ENCODE data around the gene P2RX7.

Gene P2RX7

GRCh38 chr12:121117226-121117777, 15.4 kb upstream of the P2RX7 start:
- Histone ChIP-seq H3K27ac (no peak overlapping the region), H3K79me2 (no peaks in the 10 kb centered on the region), H3K4me3 (ENCODE audit: low read depth, low read length) (no peak overlapping the region), H3K9me3 (ENCODE audit: control insufficient read depth, low read length) (no peaks in the 10 kb centered on the region), H3K4me2 (ENCODE audit: low read length) (no peak overlapping the region), H3K27me3 (ENCODE audit: control insufficient read depth, insufficient read depth, low read length) (no peaks in the 10 kb centered on the region), H3K4me1 (no peaks in the 10 kb centered on the region), H2AFZ (no peak overlapping the region), H3K9ac (no peak overlapping the region), H3K36me3 (ENCODE audit: control insufficient read depth, insufficient read depth, low read length) (no peaks in the 10 kb centered on the region)
- TF ChIP-seq, protein P1, sequence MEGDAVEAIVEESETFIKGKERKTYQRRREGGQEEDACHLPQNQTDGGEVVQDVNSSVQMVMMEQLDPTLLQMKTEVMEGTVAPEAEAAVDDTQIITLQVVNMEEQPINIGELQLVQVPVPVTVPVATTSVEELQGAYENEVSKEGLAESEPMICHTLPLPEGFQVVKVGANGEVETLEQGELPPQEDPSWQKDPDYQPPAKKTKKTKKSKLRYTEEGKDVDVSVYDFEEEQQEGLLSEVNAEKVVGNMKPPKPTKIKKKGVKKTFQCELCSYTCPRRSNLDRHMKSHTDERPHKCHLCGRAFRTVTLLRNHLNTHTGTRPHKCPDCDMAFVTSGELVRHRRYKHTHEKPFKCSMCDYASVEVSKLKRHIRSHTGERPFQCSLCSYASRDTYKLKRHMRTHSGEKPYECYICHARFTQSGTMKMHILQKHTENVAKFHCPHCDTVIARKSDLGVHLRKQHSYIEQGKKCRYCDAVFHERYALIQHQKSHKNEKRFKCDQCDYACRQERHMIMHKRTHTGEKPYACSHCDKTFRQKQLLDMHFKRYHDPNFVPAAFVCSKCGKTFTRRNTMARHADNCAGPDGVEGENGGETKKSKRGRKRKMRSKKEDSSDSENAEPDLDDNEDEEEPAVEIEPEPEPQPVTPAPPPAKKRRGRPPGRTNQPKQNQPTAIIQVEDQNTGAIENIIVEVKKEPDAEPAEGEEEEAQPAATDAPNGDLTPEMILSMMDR (IDR thresholded peaks at IDR 0.05), result no peak

DNA sequence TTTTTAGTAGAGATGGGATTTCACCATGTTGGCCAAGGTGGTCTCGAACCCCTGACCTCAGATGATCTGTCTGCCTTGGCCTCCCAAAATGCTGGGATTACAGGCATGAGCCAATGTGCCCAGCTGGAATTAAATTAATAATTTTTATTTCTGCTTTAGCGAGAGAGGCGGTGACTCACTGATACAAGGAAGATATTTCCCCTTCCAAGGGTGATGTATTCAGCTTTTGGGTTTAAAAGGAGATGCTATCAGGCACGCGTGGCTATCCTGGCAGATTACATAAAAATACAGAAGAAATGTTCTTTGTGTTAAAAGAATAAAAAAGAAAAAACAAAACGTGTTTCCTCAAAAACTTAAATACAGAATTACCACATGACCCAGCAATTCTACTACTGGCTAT, 12.4 kb upstream of the P2RX7 start:
- no peaks in the 10 kb centered on the region for H3K36me3 ChIP-seq (ENCODE audit: control insufficient read depth, insufficient read depth, low read length)
- no peak overlapping the region for H3K9ac ChIP-seq
- H3K4me3 ChIP-seq (ENCODE audit: low read depth, low read length), result no peak overlapping the region
- H3K9me3 ChIP-seq (ENCODE audit: control insufficient read depth, low read length), result no peaks in the 10 kb centered on the region
- no peak overlapping the region for H3K27ac ChIP-seq
- no peaks in the 10 kb centered on the region for H3K27me3 ChIP-seq (ENCODE audit: control insufficient read depth, insufficient read depth, low read length)
- no peak overlapping the region for H2AFZ ChIP-seq
- no peaks in the 10 kb centered on the region for H3K79me2 ChIP-seq
- no peak overlapping the region for H3K4me2 ChIP-seq (ENCODE audit: low read length)
- TF ChIP-seq, protein P1 (IDR thresholded peaks at IDR 0.05), result no peak
- no peaks in the 10 kb centered on the region for H3K4me1 ChIP-seq

- Histone ChIP-seq H3K4me1 (no peaks in the 10 kb centered on the region), H3K9me3 (ENCODE audit: control insufficient read depth, low read length) (no peaks in the 10 kb centered on the region), H2AFZ (no peak overlapping the region), H3K36me3 (ENCODE audit: control insufficient read depth, insufficient read depth, low read length) (no peaks in the 10 kb centered on the region), H3K27ac (no peak overlapping the region), H3K4me3 (ENCODE audit: low read depth, low read length) (no peak overlapping the region), H3K27me3 (ENCODE audit: control insufficient read depth, insufficient read depth, low read length) (no peaks in the 10 kb centered on the region), H3K4me2 (ENCODE audit: low read length) (no peak overlapping the region), H3K79me2 (no peaks in the 10 kb centered on the region), H3K9ac (no peak overlapping the region)
- TF ChIP-seq, protein P1 (IDR thresholded peaks at IDR 0.05), result no peak
These were observed 11.5 kb upstream of the P2RX7 start for GRCh38 chr12:121120989-121121755.

- Histone ChIP-seq H3K4me1 (no peaks in the 10 kb centered on the region), H3K4me3 (ENCODE audit: low read depth, low read length) (no peak overlapping the region), H3K9me3 (ENCODE audit: control insufficient read depth, low read length) (no peaks in the 10 kb centered on the region), H3K36me3 (ENCODE audit: control insufficient read depth, insufficient read depth, low read length) (no peaks in the 10 kb centered on the region), H3K4me2 (ENCODE audit: low read length) (no peak overlapping the region), H3K9ac (no peak overlapping the region), H3K27me3 (ENCODE audit: control insufficient read depth, insufficient read depth, low read length) (no peaks in the 10 kb centered on the region), H2AFZ (no peak overlapping the region), H3K27ac (no peak overlapping the region), H3K79me2 (no peaks in the 10 kb centered on the region)
- TF ChIP-seq, protein P1 (IDR thresholded peaks at IDR 0.05), result no peak
These were observed 10.9 kb upstream of the P2RX7 start for GRCh38 chr12:121121805-121122204.

DNA sequence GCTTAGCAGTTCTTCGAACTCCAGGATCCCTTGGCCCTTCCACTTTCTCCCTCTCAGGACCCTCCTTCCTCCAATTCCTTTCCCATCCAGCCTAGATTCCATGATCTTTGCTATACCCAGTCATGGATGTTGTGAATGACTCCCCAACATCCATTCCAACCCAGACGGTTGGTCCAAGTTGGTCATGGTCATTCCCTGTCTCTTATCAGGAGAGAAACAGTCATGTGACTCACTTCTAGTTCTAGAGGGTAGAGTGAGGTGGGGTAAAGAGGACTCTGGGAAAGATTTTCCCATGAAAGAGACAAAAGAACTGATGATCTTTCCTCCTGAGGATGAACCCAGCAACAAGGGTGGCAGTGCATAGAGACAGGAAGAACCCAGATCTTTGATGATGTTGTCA, 9.2 kb upstream of the P2RX7 start:
- TF ChIP-seq, protein P1 (IDR thresholded peaks at IDR 0.05), result no peak
- Histone ChIP-seq H3K27me3 (ENCODE audit: control insufficient read depth, insufficient read depth, low read length) (no peaks in the 10 kb centered on the region), H3K4me3 (ENCODE audit: low read depth, low read length) (no peak overlapping the region), H3K27ac (no peak overlapping the region), H3K79me2 (no peaks in the 10 kb centered on the region), H3K4me2 (ENCODE audit: low read length) (no peak overlapping the region), H3K9ac (no peak overlapping the region), H3K9me3 (ENCODE audit: control insufficient read depth, low read length) (no peaks in the 10 kb centered on the region), H3K4me1 (no peaks in the 10 kb centered on the region), H2AFZ (no peak overlapping the region), H3K36me3 (ENCODE audit: control insufficient read depth, insufficient read depth, low read length) (no peaks in the 10 kb centered on the region)

Data from parathyroid adenoma (tissue), 2 donors.